ENCODE results near the gene DPY30.
"Not testable (repeated sequence)": the region's sequence is repeated elsewhere in the genome, so short reads cannot be mapped to it uniquely, and the experiment has no call there.

Gene DPY30

DNA sequence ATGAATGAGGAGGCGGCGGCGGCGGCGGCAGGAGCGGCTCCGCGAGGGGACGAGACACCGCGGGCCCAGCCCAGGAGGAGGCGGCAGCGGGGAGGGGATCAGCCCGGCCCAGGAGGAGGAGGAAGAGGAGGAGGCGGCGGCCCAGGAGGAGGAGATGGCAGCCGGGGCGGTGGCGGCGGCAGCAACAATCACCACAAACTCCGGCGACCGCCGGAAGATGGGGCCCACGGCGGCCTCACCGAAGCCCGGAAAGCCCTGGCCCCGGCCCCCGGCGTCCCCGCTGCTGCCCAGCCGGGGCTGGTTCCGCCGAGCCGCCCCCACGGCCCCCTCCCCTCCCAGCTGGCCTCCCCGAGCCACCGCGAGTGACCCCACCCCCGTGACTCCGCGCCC, 29.3 kb downstream of the DPY30 start:
- Histone ChIP-seq H3K4me1 (ENCODE audit: control insufficient read depth in 5 of 5, insufficient read depth in 5 of 5, low read length in 5 of 5) (peaks cover 0 to 27% (median 24%) of the 10 kb centered on the region in 5 donors), H3K4me3 (ENCODE audit: low read depth in 1 of 5, low read length in 5 of 5) (peak overlapping the region in 2 of 5 donors; percentile 36 to 92)
- not testable (repeated sequence) for H3K27me3 ChIP-seq (ENCODE audit: control insufficient read depth in 5 of 5, insufficient read depth in 4 of 5, low read length in 5 of 5); H3K9me3 ChIP-seq (ENCODE audit: control insufficient read depth in 5 of 5, low read length in 5 of 5); H3K9ac ChIP-seq (ENCODE audit: low read length in 5 of 5); H3K27ac ChIP-seq (ENCODE audit: low read depth, low read length); H3K36me3 ChIP-seq (ENCODE audit: control insufficient read depth in 5 of 5, insufficient read depth in 5 of 5, low read length in 5 of 5)

DNA sequence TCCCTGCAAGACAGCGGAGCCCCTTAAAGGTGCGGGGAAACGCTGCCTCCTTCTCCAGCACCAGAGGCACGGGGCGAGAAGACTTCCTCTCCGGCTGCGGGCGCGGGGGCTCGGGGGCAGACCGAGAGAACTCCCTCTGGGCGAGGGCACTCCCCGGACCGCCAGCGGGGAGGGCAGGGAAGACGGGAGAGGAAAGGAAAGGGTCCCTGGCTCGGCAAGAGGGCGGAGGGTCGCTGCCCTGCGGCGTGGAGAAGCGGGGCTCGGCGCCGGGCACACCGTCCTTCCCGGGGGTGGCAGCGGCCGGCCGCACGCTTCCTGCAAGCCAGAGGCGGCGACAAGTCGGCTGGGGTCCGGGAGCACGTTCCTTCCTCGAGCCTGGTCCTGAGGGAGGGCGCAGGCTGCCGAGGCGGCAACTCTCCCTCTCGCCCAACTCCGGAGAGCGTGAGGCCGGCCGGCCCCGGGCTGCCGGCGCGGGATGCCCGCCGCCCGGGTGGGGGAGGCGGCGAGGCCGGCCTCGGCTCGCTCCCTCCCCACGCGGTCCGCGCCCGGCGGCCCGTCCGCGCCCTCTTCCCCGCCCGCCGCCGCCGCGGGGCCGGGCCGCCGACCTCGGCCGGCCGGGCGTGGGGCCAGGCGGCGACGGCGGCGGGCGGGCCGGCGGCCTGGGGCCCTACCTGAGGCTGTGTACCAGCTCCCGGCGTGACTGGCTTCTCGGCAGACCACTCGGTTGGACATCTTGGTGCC, 29.9 kb downstream of the DPY30 start:
- Histone ChIP-seq H3K27me3 (ENCODE audit: control insufficient read depth in 5 of 5, insufficient read depth in 4 of 5, low read length in 5 of 5) (no peaks in the 10 kb centered on the region), H3K9me3 (ENCODE audit: control insufficient read depth in 5 of 5, low read length in 5 of 5) (no peaks in the 10 kb centered on the region), H3K4me1 (ENCODE audit: control insufficient read depth in 5 of 5, insufficient read depth in 5 of 5, low read length in 5 of 5) (peaks cover 0 to 27% (median 24%) of the 10 kb centered on the region in 5 donors), H3K36me3 (ENCODE audit: control insufficient read depth in 5 of 5, insufficient read depth in 5 of 5, low read length in 5 of 5) (peaks cover 0 to under 1% (median 0%) of the 10 kb centered on the region in 5 donors), H3K27ac (ENCODE audit: low read depth, low read length) (peak overlapping the region; percentile 82), H3K9ac (ENCODE audit: low read length in 5 of 5) (peak overlapping the region; percentile 64 to 90 (median 79)), H3K4me3 (ENCODE audit: low read depth in 1 of 5, low read length in 5 of 5) (peak overlapping the region; percentile 77 to 92 (median 82))

DNA sequence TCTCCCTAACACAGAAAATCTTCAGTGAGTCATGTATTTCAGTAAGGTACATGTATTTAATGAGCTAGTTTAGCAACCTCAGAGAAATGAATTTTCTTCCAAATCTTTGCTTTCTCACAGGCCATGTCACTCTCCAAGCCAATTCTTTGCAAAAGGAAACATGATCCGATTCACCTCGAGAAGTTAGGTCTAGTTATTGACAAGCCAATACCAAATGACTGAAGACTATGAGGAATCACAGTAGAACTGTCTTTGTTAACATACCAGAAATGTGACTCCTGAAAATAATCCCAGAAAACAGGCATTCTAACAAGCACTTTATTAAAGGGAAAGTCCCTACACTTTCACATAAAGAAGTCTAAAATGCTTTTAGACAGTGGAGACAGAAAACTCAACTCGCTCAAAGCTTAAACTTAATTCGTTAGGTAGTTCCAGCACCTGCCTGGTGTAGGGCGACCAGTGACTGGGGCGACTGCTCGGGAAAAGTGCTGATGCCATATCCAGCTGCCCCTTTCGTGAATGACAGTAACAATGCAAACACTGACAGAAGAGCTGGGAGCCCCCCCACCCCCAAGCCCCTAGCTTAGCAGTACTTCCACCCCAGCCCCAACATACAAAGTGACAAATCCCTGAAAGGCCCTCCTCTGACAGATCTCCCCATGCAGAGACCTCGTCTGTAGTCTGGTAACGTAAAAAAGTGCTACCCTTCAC, 30.6 kb downstream of the DPY30 start:
- Histone ChIP-seq H3K4me3 (ENCODE audit: low read depth in 1 of 5, low read length in 5 of 5) (peak overlapping the region; percentile 77 to 92 (median 82)), H3K27ac (ENCODE audit: low read depth, low read length) (peak overlapping the region; percentile 82), H3K27me3 (ENCODE audit: control insufficient read depth in 5 of 5, insufficient read depth in 4 of 5, low read length in 5 of 5) (no peaks in the 10 kb centered on the region), H3K4me1 (ENCODE audit: control insufficient read depth in 5 of 5, insufficient read depth in 5 of 5, low read length in 5 of 5) (peaks cover 0 to 27% (median 24%) of the 10 kb centered on the region in 5 donors), H3K9me3 (ENCODE audit: control insufficient read depth in 5 of 5, low read length in 5 of 5) (no peaks in the 10 kb centered on the region), H3K36me3 (ENCODE audit: control insufficient read depth in 5 of 5, insufficient read depth in 5 of 5, low read length in 5 of 5) (no peaks in the 10 kb centered on the region), H3K9ac (ENCODE audit: low read length in 5 of 5) (peak overlapping the region; percentile 64 to 90 (median 79))

DNA sequence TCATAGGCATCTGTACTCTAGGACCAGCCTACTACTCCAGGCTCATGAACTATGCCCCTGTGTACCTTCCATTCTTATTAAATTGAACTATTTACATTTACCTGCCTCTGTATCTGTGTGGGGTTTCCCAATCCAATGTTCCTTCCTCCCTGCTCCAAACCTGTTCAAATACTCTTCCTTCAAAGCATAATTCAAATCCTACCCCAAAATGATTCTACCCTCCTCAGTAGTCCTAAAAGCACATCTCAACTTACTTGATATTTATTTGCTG, 32.5 kb downstream of the DPY30 start:
- H3K27ac ChIP-seq (ENCODE audit: low read depth, low read length): no peak overlapping the region
- H3K4me3 ChIP-seq (ENCODE audit: low read depth in 1 of 5, low read length in 5 of 5): no peak overlapping the region
- H3K4me1 ChIP-seq (ENCODE audit: control insufficient read depth in 5 of 5, insufficient read depth in 5 of 5, low read length in 5 of 5): peaks cover 0 to 27% (median 24%) of the 10 kb centered on the region in 5 donors
- no peaks in the 10 kb centered on the region for H3K27me3 ChIP-seq (ENCODE audit: control insufficient read depth in 5 of 5, insufficient read depth in 4 of 5, low read length in 5 of 5)
- H3K9me3 ChIP-seq (ENCODE audit: control insufficient read depth in 5 of 5, low read length in 5 of 5): no peaks in the 10 kb centered on the region
- no peak overlapping the region for H3K9ac ChIP-seq (ENCODE audit: low read length in 5 of 5)
- no peaks in the 10 kb centered on the region for H3K36me3 ChIP-seq (ENCODE audit: control insufficient read depth in 5 of 5, insufficient read depth in 5 of 5, low read length in 5 of 5)

DNA sequence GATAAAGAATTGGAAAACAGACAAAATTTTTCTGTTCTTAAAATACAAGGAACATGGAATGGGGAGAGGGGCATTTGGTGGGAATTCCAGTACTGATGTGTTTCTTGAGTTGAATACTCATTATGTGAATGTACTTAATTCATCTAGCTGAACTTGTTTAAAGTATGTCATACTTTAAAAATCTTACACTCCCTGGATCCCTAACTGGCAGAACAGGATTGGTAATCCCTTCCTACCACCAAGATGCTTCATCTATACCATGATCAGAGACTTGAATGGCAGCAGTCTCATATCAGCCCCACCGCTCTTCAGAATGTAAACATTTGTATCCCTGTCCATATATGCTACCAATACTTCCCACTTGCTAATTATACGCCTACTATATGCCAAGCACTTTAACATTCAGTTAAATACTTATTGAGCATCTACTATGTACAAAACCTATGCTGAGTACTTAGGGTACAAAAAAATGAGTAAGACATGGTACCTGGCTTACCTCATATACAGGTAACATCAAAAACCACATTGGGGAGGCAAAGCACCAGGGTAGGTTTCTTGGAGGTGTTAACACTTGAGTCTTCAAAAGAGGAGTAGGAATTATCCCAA, 34.1 kb downstream of the DPY30 start:
- no peaks in the 10 kb centered on the region for H3K27me3 ChIP-seq (ENCODE audit: control insufficient read depth in 5 of 5, insufficient read depth in 4 of 5, low read length in 5 of 5)
- peaks cover 0 to 19% (median 16%) of the 10 kb centered on the region in 5 donors for H3K4me1 ChIP-seq (ENCODE audit: control insufficient read depth in 5 of 5, insufficient read depth in 5 of 5, low read length in 5 of 5)
- no peak overlapping the region for H3K9ac ChIP-seq (ENCODE audit: low read length in 5 of 5)
- no peak overlapping the region for H3K27ac ChIP-seq (ENCODE audit: low read depth, low read length)
- H3K4me3 ChIP-seq (ENCODE audit: low read depth in 1 of 5, low read length in 5 of 5): no peak overlapping the region
- H3K36me3 ChIP-seq (ENCODE audit: control insufficient read depth in 5 of 5, insufficient read depth in 5 of 5, low read length in 5 of 5): no peaks in the 10 kb centered on the region
- no peaks in the 10 kb centered on the region for H3K9me3 ChIP-seq (ENCODE audit: control insufficient read depth in 5 of 5, low read length in 5 of 5)

DNA sequence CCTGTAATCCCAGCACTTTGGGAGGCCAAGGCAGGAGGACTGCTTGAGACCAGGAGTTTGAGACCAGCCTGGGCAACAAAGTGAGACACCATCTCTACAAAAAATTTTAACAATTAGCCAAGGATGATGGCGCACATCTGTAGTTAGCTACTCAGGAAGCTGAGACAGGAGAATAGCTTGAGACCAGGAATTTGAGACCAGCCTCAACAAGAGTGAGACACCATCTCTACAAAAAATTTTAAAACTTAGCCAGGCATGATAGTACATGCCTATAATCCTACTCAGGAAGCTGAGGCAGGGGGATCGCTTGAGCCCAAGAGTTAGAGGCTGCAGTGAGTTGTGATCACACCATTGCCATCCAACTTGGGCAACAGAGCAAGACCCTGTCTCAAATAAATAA, 35.8 kb downstream of the DPY30 start:
- H3K27ac ChIP-seq (ENCODE audit: low read depth, low read length): no peak overlapping the region

DNA sequence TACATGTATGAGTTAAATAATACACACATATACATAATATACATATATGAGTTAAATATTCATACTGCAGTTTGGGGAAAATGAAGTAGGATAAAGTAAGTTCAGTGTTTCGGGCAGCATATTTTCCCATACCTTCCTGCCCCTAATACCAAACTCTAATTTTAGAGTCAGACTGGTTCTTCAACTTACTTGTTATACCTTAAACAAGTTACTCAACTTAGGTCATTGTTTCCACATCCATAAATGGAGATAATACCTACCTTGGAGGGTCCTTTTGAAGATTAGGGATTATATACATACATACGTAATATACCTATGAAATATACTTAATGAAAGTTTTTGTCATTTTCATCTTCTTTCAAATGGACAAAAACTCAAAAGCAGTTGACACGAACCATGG, 37.2 kb downstream of the DPY30 start:
- Histone ChIP-seq H3K4me1 (ENCODE audit: control insufficient read depth in 5 of 5, insufficient read depth in 5 of 5, low read length in 5 of 5) (peaks cover 0 to 4% (median 2%) of the 10 kb centered on the region in 5 donors), H3K9me3 (ENCODE audit: control insufficient read depth in 5 of 5, low read length in 5 of 5) (no peaks in the 10 kb centered on the region), H3K36me3 (ENCODE audit: control insufficient read depth in 5 of 5, insufficient read depth in 5 of 5, low read length in 5 of 5) (no peaks in the 10 kb centered on the region), H3K9ac (ENCODE audit: low read length in 5 of 5) (no peak overlapping the region), H3K27me3 (ENCODE audit: control insufficient read depth in 5 of 5, insufficient read depth in 4 of 5, low read length in 5 of 5) (no peaks in the 10 kb centered on the region), H3K4me3 (ENCODE audit: low read depth in 1 of 5, low read length in 5 of 5) (no peak overlapping the region), H3K27ac (ENCODE audit: low read depth, low read length) (no peak overlapping the region)

More for the DNA sequence above, 35.8 kb downstream of the DPY30 start:
- Histone ChIP-seq H3K36me3 (ENCODE audit: control insufficient read depth in 5 of 5, insufficient read depth in 5 of 5, low read length in 5 of 5) (no peaks in the 10 kb centered on the region), H3K9me3 (ENCODE audit: control insufficient read depth in 5 of 5, low read length in 5 of 5) (no peaks in the 10 kb centered on the region), H3K9ac (ENCODE audit: low read length in 5 of 5) (no peak overlapping the region), H3K4me1 (ENCODE audit: control insufficient read depth in 5 of 5, insufficient read depth in 5 of 5, low read length in 5 of 5) (peaks cover 0 to 13% (median 8%) of the 10 kb centered on the region in 5 donors), H3K27me3 (ENCODE audit: control insufficient read depth in 5 of 5, insufficient read depth in 4 of 5, low read length in 5 of 5) (no peaks in the 10 kb centered on the region), H3K4me3 (ENCODE audit: low read depth in 1 of 5, low read length in 5 of 5) (no peak overlapping the region)

DNA sequence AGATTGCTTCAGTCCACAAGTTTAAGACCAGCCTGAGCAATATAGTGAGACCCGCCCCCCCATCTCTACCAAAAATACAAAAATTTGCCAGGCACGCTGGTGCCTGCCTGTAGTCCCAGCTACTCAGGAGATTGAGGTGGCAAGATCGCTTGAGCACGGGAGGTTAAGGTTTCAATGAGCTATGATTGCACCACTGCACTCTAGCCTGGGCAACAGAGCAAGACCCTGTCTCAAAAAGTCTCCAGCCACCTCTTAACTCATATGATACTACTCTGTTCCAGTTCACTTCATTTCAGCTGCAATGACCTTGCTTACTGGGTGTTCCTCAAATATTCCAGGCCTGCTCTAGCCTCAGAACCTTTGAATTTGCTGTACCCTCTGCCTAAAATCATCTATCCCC, 40.2 kb downstream of the DPY30 start:
- no peaks in the 10 kb centered on the region for H3K36me3 ChIP-seq (ENCODE audit: control insufficient read depth in 5 of 5, insufficient read depth in 5 of 5, low read length in 5 of 5)
- H3K4me1 ChIP-seq (ENCODE audit: control insufficient read depth in 5 of 5, insufficient read depth in 5 of 5, low read length in 5 of 5): peaks cover 0 to 5% (median 3%) of the 10 kb centered on the region in 5 donors
- H3K9me3 ChIP-seq (ENCODE audit: control insufficient read depth in 5 of 5, low read length in 5 of 5): no peaks in the 10 kb centered on the region
- H3K27me3 ChIP-seq (ENCODE audit: control insufficient read depth in 5 of 5, insufficient read depth in 4 of 5, low read length in 5 of 5): no peaks in the 10 kb centered on the region
- no peak overlapping the region for H3K4me3 ChIP-seq (ENCODE audit: low read depth in 1 of 5, low read length in 5 of 5)
- no peak overlapping the region for H3K27ac ChIP-seq (ENCODE audit: low read depth, low read length)
- no peak overlapping the region for H3K9ac ChIP-seq (ENCODE audit: low read length in 5 of 5)

DNA sequence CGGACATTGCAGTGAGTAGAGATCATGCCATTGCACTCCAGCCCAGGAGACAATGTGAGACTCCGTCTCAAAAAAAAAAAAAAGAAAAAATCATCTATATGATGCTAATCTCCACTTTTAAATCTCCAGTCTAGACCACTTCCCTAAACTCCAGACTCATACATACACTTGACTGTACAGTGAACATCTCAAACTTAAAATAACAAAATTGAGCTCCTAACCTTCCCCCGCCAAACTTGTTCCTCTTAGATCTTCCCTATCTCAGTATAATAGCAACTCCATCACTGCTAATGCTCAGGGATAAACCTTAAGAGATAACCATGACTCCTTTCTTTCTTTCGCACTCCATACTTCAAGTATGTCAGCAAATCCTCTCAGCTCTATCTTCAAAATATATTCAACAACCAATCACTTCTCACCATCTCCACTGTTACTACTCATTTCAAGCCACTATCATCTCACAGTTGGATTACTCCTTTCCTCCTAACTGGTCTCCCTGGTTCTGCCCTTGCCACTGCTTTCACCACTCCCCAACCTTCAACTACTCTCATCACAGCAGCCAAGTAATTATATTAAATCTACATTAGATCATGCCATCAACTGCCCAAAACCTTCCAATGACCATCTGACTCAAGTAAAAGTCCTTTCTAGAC, 40.7 kb downstream of the DPY30 start:
- Histone ChIP-seq H3K9me3 (ENCODE audit: control insufficient read depth in 5 of 5, low read length in 5 of 5) (no peaks in the 10 kb centered on the region), H3K9ac (ENCODE audit: low read length in 5 of 5) (no peak overlapping the region), H3K4me1 (ENCODE audit: control insufficient read depth in 5 of 5, insufficient read depth in 5 of 5, low read length in 5 of 5) (peaks cover 0 to 5% (median 3%) of the 10 kb centered on the region in 5 donors), H3K36me3 (ENCODE audit: control insufficient read depth in 5 of 5, insufficient read depth in 5 of 5, low read length in 5 of 5) (no peaks in the 10 kb centered on the region), H3K27me3 (ENCODE audit: control insufficient read depth in 5 of 5, insufficient read depth in 4 of 5, low read length in 5 of 5) (no peaks in the 10 kb centered on the region), H3K4me3 (ENCODE audit: low read depth in 1 of 5, low read length in 5 of 5) (no peak overlapping the region), H3K27ac (ENCODE audit: low read depth, low read length) (no peak overlapping the region)

DNA sequence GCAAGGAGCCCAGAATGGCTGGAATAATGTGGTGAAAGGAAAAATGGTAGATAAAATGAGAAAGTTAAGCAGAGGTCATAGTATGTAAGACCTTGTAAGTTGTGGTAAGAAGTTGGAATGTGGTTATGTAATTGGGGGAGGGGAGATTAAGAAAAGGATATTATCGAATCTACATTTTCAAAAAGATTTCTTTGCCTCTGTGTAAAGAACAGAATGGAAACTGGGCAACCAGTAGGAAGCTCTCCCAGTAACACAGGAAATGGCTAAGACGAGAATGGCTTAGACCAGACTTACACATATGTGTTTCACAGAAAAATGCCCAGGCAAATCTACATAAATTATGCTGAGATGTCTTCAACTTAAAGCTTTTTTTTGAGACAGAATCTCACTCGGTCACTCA, 42.0 kb downstream of the DPY30 start:
- H3K27ac ChIP-seq (ENCODE audit: low read depth, low read length): no peak overlapping the region

More for the DNA sequence above, 42.0 kb downstream of the DPY30 start:
- no peaks in the 10 kb centered on the region for H3K9me3 ChIP-seq (ENCODE audit: control insufficient read depth in 5 of 5, low read length in 5 of 5)
- H3K27me3 ChIP-seq (ENCODE audit: control insufficient read depth in 5 of 5, insufficient read depth in 4 of 5, low read length in 5 of 5): no peaks in the 10 kb centered on the region
- H3K36me3 ChIP-seq (ENCODE audit: control insufficient read depth in 5 of 5, insufficient read depth in 5 of 5, low read length in 5 of 5): no peaks in the 10 kb centered on the region
- H3K4me1 ChIP-seq (ENCODE audit: control insufficient read depth in 5 of 5, insufficient read depth in 5 of 5, low read length in 5 of 5): peaks cover 0 to 5% (median 3%) of the 10 kb centered on the region in 5 donors
- H3K4me3 ChIP-seq (ENCODE audit: low read depth in 1 of 5, low read length in 5 of 5): no peak overlapping the region
- no peak overlapping the region for H3K9ac ChIP-seq (ENCODE audit: low read length in 5 of 5)

All from subcutaneous abdominal adipose tissue (tissue), 5 donors.